HG03025 (cell line): ENCODE data around the gene TUBB4B.

ENCODE experiments used
- ATAC-seq: cut with Tn5 transposase; IDR thresholded peaks from one replicate; pipeline ENCODE4 v1.9.1; 2021; ENCODE audit warnings: mild to moderate bottlenecking, moderate library complexity; ENCODE audit not compliant: unreplicated experiment, low FRiP score

TUBB4B gene

DNA sequence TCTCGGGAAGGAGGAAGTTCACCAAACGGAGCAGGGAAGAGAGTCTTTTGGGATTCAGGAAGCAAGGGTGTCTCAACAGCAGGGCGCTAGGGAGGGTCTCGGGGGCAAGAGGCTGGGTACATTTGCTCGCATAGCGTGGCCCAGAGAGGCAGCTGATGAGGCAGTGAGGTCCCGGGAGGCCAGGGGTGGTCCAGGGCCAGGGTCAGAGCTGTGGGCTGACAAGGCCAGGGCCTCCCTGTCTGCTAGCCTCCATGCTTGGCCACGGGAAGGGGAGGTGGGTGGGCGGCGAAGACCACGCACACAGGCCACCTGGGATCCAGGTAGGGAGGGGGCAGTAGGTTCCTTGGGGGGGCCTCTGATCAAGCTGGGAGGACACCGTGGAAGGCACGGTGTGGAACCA is 29.6 kb upstream of the TUBB4B start:
- no peak for ATAC-seq

DNA sequence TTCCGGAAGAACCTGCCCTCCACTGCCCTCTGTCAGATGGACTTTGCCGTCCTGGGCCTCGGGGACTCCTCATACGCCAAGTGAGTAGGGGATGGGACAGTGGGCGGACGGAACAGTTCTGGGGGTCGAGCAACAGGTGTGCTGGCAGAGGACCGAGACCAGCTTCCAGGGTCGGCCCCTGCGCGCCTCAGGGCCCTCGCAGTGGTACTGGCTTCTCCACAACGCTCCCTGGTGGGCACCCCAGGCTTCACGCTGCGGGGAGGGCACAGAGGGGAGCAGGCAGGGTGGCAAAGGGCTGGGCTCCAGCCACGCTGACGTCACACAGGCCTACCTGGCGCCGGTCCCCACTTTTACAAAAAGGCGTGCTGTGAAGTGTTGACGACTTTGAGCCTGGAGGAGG is 28.6 kb upstream of the TUBB4B start:
- ATAC-seq: no peak

DNA sequence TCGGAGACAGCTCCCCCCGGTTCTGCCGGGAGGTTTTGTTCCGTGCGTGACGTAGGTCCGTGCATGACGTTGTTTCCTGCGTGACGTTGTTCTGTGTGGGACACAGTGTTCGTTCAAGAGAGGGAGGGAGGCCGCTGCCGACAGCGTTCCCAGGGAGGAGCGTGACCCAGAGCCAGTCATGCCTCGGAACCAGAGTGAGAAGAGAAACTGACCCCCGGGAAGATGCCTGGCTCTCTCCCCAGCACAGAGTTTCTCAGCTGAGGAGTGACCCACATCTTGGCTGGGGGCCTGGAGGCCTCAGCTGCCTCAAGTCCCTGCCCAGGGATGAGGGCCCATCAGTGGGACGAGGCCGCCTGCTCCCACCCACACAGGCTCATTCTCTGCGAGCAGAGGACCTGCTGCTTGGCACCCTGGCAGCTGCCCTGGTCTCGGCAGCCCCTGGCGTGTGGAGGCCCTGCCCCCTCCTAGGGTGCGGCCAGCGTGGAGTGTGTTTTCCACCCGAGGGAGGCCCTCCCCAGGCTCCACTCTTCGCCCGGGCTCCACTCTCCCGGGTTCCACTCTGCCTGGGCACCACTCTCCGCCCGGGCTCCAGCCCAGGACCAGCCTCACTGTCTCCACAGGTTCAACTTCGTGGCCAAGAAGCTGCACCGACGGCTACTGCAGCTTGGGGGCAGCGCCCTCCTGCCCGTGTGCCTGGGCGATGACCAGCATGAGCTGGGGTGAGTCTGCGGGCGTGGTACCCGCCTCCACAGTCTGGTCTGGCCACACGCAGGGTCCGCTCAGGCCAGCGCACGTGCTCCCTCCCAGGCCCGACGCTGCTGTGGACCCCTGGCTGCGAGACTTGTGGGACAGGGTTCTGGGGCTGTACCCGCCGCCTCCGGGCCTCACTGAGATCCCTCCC is 27.7 kb upstream of the TUBB4B start:
- ATAC-seq: no peak

DNA sequence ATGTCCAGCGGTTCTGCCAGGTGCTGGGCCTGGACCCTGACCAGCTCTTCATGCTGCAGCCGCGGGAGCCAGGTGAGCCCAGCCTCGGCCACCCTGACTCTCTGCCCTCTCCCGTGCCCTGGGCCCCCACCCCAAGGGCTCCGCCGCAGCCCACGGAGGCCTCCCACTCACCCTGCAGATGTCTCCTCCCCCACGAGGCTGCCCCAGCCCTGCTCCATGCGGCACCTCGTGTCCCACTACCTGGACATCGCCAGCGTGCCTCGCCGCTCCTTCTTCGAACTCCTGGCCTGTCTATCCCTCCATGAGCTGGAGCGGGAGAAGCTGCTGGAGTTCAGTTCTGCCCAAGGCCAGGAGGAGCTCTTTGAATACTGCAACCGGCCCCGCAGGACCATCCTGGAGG is 26.5 kb upstream of the TUBB4B start:
- ATAC-seq: no peak

DNA sequence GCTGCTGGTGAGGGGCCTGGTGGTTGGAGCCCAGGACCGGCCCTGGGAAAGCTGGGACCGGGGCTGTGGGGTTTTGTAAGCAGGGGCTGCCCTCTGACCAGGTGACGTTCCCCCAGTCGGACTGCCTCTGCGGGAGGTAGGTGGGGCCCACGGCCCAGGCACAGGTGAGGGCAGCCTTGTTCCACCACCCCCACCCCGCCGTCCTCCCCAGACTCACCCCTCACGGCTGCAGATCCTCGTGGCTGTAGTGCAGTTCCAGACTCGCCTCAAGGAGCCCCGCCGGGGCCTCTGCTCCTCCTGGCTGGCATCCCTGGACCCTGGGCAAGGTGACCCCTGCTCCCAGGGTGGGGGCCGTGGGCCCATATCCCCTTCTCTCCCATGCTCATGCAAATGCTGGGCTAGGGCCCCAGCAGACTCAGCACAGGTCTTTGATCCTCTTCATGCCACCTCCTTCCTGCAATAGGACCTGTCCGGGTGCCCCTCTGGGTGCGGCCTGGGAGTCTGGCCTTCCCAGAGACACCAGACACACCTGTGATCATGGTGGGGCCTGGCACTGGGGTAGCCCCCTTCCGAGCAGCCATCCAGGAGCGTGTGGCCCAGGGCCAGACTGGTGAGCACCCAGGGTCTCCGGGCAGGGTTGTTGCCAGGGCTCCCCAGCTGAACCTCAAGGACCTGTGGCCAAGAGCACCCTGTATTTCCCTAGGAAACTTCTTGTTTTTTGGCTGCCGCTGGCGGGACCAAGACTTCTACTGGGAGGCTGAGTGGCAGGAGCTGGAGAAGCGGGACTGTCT is 25.7 kb upstream of the TUBB4B start:
- ATAC-seq: no peak

DNA sequence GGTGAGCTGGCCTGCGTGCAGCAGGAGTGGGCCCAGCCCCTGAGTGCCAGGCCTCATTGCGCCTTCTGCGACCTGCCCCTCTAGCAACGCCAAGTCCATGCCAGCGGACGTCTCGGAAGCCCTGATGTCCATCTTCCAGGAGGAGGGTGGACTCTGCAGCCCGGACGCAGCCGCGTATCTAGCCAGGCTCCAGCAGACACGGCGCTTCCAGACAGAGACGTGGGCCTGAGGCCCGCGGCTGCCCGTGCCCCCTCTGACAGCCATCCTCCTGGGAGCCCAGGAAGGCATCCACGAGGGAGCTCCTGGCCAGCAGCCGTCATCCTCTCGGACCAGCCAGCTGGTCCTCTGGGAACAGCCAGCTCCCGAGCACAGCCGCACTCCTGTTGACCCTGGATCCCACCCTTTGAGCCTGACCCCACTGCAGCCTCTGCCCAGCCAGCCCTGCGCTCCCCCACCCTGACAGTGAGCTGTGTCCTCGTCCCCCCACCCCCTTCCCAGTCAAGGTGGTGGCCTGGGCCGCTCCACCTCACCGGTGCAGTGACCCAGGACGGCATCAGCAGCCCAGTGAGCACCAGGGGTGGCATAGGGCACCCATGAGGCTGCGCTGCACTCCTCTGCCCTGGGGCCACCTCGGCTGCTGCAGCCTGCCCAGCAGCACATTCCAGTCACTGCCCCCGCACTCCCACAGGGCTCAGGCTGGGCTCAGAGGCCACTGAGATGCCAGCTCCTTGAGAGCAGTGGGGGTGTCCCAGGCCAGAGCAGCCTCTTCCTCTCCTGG is 24.7 kb upstream of the TUBB4B start:
- ATAC-seq: no peak

DNA sequence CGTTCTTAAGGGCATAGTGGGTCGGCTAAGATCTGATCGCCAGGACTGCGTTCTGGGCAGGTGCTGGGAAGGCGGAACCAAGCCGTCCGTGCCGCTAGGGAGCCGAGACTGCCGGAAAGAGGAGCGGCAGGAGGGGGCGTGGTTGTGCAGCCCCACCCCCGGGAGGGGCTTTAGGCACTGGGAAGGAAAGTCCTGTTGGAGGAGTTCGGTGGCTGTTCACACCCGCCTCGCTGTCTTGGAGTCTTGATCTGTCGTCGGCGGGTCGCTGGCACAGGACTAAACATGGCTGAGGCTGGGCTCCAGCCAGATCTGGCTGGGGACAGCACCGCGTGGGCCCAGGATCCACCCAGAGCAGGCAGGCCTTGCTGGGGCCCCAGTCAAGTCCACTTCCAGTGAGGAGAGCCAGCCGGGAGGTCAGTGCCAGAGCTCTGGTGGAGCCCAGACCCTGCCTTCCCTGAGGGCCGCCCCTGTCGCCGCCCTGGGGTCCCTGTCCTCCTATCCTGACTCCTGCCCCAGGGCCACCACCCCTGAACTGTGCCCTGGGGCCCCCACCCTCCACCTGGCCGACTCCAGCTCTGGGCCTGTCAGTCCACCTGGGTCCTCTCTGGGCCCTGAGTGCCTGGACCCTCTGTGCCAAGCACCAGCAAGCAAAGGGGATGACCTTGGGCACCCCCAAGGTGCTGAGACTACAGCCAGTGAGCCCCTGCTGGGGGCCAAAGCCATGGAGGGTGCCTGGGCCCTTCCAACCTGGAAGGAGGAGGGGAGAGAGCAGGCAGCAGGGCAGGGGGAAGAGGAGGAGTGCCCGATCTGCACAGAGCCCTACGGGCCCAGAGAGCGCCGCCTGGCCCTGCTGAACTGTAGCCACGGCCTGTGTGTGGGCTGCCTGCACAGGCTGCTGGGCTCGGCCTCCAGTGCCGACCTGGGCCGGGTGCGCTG is 23.5 kb upstream of the TUBB4B start:
- no peak for ATAC-seq

DNA sequence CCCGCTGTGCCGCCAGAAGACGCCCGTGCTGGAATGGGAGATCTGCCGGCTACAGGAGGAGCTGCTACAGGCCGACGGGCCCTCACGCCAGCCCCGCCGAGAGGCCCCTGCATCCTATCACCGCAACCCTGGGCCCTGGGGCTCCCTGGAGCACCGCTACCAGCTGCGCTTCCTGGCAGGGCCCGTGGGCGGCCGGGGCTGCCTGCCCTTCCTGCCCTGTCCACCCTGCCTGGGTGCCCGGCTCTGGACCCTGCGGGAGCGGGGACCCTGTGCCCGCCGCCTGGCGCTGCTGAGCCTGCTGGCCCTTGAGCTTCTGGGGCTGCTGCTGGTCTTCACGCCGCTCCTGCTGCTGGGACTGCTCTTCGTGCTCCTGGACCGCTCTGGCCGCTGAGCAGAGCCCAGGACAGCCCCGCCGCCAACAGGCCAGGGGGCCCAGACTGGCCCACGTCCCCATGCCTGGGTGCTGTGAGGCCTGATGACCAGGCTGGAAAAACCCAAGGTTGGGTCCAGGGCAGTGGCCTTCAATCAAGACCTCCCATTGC is 22.8 kb upstream of the TUBB4B start:
- no peak for ATAC-seq

DNA sequence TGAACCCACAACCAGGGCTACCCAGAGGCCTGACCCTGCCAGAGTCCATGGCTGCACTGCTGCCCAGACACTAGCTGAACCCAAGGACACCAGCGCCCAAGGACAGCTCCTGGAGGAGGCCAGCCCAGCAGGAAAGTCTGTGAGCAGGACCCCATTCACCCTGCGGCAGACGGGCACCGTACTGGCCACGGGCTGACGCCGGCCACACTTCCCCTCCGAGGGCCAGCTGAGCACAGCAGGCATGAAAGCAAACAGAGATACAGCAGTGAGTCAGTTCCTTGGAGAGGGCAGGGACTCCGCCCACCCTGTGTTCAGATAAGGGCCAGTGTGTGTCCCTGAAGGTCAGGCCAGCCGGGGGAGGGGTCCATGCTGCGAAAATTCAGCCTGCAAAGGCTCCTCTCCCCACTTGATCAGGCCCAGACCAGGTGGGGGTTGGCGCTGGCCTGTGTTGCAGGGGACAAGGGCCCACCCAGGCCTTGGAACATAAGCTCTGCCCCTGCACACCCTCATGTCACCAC is 22.3 kb upstream of the TUBB4B start:
- ATAC-seq: no peak

DNA sequence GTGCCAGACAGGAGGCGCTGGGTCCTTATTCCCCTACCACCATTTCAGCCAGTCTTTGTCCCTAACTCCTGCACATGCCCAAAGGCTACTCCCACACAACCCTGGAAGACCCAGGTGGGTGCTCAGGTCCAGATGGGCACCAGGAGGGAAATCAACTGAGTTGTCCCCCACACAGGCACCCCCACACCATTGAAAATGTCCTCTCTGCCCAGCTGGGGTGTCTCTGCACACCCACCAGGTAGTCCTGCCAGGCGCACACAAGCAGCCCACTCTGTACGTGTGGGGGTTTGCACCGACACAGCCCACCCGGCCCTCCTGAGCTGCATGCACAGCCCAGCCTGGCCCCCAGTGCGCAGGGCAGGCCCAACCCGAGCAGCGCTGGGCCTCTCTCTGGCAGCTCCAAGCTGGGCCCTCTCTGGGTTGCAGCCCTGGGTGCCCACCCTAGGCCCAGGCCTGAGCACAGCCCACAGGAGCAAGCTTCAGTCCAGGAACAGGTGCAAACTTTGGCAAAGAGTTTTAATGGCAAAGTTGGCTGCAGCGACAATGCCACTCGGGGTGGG is 21.2 kb upstream of the TUBB4B start:
- no peak for ATAC-seq

DNA sequence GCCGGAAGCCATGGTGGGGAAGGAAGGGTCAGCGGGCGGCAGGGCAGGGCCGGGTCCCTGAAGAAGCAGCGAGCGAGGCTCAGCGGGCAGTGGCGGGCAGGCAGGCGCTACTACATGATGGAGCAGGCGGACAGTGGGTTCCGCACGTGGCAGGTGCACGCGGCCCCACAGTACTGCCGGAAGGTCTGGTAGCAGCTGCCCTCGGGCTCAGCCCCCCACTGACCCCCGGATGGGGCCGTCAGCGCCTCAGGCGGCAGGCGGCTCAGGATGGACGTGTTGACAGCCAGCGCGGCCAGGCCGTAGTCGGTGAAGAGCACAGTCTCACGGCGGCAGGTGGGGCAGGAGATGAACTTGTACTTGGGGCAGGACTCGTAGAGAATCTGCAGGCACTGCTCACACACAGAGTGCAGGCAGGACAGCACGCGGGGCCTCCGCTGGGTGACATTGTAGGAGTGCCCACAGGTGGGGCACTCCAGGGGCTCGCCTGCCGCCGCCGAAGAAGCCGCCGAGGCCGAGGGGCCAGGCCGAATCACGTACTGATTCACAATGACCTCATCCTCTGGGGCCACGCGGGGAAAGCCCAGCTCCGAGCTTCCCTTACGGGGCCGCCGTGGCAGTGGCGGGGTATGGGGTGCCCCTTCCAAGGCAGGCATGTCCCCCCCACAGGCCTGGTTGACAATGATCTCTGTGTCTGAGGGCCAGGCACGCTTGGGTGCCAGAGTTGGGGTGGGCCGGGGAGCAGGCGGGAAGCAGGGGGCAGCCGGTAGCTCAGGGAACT is 20.6 kb upstream of the TUBB4B start:
- ATAC-seq: no peak

DNA sequence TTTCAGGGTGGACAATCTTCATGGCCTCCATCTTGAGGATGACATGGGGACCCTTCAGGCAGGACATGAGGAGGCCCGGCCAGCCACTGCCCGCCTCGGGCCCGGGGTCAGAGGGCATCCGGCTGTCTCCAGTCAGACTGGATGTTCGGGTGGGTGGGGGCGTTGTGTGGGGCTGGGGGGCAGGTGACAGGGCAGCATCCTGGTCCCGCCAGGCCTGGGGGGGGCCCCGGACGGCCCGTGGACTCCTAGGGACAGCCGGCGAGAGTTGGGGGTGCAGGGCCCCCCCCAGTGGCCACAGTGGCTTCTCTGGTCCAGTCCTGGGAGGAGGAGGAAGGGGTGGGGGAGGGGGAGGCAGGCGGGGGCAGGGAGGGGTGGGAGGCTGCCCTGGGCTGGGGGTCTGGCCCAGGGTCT is 20.0 kb upstream of the TUBB4B start:
- no peak for ATAC-seq

DNA sequence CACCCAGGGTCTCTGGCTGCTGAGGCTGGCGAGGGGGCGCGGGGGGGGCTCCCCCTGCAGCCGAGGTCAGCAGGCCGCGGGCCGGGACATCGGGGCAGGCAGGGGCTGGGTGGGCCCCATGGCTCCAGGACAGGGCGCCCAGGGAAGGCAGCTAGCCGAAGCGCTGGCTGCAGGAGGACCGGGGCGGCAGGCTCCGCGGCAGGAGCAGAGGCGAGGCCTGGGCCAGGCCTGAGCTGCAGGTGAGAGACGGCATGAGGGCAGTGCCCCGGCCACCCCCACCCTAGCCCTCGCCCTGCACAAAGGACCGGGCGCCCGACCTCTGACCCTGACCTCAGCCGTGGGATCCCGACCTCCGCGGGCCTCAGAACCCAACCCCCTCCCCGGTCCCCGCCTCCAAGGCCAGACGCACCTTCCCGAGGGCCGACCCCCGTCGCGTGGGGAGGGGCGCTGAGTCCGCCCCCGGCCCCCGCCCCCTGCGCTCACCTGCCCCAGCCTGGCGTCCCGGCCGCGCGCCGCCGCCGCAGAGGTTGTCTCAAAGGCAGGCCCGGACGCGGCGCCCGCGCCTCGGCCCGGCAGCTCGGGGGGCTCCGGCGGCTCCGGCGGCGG is 19.5 kb upstream of the TUBB4B start:
- no peak for ATAC-seq

DNA sequence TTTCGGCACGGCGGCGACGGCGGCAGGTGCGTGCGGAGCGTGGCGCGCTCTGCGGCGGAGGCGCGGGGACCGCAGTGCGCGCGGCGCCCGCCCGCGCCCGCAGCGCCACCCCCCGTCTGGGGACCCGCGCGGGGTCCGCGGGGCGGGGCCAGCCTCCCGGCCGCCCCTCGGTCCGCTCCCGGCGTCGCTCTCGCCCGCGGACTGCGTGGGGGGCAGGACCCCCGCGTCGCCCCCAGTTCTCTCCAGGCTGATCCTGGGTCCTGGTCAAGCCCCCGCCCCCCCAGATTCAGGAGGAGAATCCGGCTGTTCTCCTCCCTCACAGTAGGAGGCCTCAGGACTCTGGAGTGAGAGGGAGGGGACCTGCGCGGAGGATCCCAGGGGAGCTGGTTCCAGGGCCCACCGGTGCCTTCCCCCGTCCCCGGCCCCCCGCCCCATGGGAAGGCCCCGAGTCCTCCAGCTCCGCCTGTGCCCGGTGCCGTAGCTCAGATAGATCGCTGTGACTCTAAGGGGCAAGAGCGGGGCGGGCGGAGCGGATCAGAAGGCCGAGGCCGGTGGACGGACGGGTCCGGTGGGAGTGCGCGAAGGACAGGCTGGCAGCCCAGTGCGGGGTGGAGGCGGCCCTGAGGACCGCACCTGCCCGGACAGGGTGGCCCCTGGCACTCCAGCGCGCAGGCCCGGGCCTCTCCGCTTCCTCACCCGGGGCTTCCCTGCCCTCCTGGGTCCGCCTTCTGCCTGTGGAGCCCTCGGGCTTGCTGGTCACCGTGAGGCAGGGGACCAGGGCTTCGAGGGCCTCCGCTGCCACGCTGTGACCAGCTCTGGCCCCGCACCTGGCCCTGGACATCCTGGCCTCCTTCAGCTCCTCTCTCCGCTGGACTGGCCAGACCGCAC is 18.7 kb upstream of the TUBB4B start, which contains the start of gene RNF208:
Gene RNF208, minus strand, starts transcription at position 51 of the 888 bp plus-strand sequence. CDS start 1,028 bp downstream, outside the sequence.
- ATAC-seq: no peak

DNA sequence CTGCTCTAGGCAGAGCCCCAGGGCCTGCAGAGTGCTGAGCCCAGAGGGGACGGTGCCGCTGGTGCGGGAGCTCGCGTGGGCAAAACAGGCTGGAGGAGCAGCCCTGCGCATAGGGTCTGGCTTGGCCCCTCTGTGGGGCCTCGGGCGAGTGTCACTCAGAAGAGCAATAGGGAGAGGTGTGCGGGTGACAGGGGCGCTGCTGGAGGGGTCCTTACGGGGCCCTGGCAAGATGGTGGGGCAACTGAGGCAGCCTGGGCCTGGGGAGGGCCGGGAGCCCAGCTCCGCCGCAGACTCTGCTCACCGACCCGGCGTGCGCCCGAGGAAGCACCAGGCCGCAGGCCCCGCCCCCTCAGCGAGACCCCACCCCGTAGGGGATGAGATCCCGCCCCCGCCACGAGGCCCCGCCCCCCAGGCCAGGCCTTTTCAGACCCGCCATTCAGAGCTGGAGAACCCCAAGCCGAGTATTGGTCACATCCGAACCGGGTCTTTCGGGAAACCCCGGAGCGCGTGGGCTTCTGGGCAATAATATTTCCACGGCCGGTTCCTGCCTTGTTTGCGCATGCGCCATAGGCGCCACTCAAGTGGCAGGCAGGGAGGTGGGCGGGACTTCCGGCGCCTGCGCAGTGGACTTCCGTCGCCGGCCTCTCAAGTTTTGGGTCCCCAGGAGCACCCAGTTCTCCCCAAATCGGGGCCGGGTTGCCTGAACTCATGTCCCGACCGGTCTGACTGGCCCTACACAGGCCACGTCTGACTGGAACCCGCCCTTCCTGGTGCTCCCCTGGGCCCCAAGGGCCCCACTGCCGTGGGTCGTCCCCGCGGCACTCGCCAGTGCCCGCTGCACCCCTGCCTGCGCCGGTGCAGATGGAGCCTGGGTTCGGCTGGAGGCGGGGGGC is 17.8 kb upstream of the TUBB4B start:
- peak; percentile 67 for ATAC-seq
